Smooth muscle cell (in vitro differentiated cells): ENCODE measurements around the gene HUS1. TPM values are rescaled to one million over a fixed set of nuclear protein-coding genes. Genes with fewer than 3 reads are reported as not detected.
A peak's percentile ranks its signal among the peaks of the same experiment; 100 is the strongest.

Experiments used
- DNase-seq: peaks from one replicate; lab custom pipeline; 2025; ENCODE audit not compliant: unreplicated experiment; lab: John Stamatoyannopoulos, UW
- H2AFZ ChIP-seq: fragments of 200-600 bp; sonication (generic); 2 replicates; pipeline ENCODE4 v1.6.0; 2016; ENCODE audit warnings: antibody characterized with exemption, low read depth, mild to moderate bottlenecking
- H3F3A ChIP-seq: fragments of 200-600 bp; sonication (generic); 2 replicates; pipeline ENCODE4 v1.6.0; 2017; ENCODE audit warnings: antibody characterized with exemption, low read depth
- H3K27ac ChIP-seq: fragments of 200-600 bp; sonication (generic); 2 replicates; pipeline ENCODE4 v1.5.1; 2016; ENCODE audit warnings: low read depth, mild to moderate bottlenecking
- H3K27me3 ChIP-seq: fragments of 200-600 bp; sonication (generic); 2 replicates; pipeline ENCODE4 v1.6.1; 2016; ENCODE audit warnings: low read depth, mild to moderate bottlenecking
- H3K36me3 ChIP-seq: fragments of 200-600 bp; sonication (generic); 2 replicates; pipeline ENCODE4 v1.5.1; 2016; ENCODE audit warnings: low read depth
- H3K4me1 ChIP-seq: fragments of 200-600 bp; sonication (generic); 2 replicates; pipeline ENCODE4 v1.5.1; 2016; ENCODE audit warnings: low read depth
- H3K4me2 ChIP-seq: fragments of 200-600 bp; sonication (generic); 2 replicates; pipeline ENCODE4 v1.6.0; 2016; ENCODE audit warnings: mild to moderate bottlenecking
- H3K4me3 ChIP-seq: fragments of 200-600 bp; sonication (generic); 2 replicates; pipeline ENCODE4 v1.5.1; 2016; ENCODE audit warnings: mild to moderate bottlenecking
- H3K79me2 ChIP-seq: fragments of 200-600 bp; sonication (generic); 2 replicates; pipeline ENCODE4 v1.6.0; 2016; ENCODE audit warnings: low read depth, mild to moderate bottlenecking
- H3K9ac ChIP-seq: fragments of 200-600 bp; sonication (generic); 2 replicates; pipeline ENCODE4 v1.6.0; 2016; ENCODE audit warnings: low read depth
- H3K9me3 ChIP-seq: fragments of 200-600 bp; sonication (generic); replicated peaks from 2 replicates; pipeline ENCODE4 v1.5.1; 2016; ENCODE audit warnings: low read depth
- H4K20me1 ChIP-seq: fragments of 200-600 bp; sonication (generic); 2 replicates; pipeline ENCODE4 v1.6.0; 2016; ENCODE audit warnings: low read depth
- WGBS: methylation state at CpG from one replicate; pipeline ENCODE4 v1.1.7; 2016; ENCODE audit warnings: low lambda C conversion rate; 5-methylcytosine and 5-hydroxymethylcytosine counted together
- polyA plus RNA-seq: library from polyadenylated mRNA; unstranded; fragments of >200 nt; fragmentation: Nextera tagmentation; extraction: Ambion mirVana; gene quantifications from 2 replicates; pipeline ENCODE4 v1.2.1, GENCODE V29; 2016
- total RNA-seq: library from RNA; depleted of rRNA; stranded (reverse); fragments of >200 nt; gene quantifications from 2 replicates; pipeline ENCODE4 v1.2.3, GENCODE V29; 2014
- TF ChIP-seq, protein P1 (sequence below): fragments of 200-600 bp; sonication (generic); IDR thresholded peaks from 2 replicates; pipeline ENCODE4 v1.5.1; 2017; ENCODE audit warnings: borderline replicate concordance, mild to moderate bottlenecking, antibody characterized with exemption; ENCODE audit not compliant: insufficient read depth, poor library complexity, severe bottlenecking

Gene HUS1
- total and polyA plus RNA-seq, 2 experiments from 2014 or later, result 13.2 to 35.8 TPM

DNA sequence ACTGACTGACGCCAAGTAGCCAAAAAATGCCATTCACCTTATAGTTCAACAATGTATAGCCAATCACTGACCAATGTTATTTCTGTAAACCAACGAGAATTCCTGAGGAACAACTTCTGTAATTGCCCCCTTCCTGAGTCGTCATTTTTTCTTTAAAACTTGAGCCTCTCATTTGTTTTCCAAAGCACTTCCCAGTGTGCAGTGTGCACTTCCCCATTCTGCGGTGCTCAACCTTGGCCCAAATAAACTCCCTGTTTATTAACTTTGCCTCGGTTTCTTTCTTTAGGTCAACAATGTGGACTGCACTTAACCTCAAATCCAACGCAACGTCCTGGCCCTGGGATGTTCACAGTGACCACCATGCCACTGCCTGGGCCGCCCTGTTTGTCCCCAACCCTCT lies 46.2 kb downstream of the HUS1 start:
- Histone ChIP-seq H2AFZ (no peak overlapping the region), H3K9me3 (no peaks in the 10 kb centered on the region), H3K36me3 (no peaks in the 10 kb centered on the region), H3K27me3 (no peaks in the 10 kb centered on the region), H3F3A (no peaks in the 10 kb centered on the region), H3K79me2 (no peaks in the 10 kb centered on the region), H4K20me1 (no peaks in the 10 kb centered on the region), H3K9ac (no peak overlapping the region), H3K4me2 (no peak overlapping the region), H3K4me1 (no peaks in the 10 kb centered on the region), H3K27ac (no peak overlapping the region), H3K4me3 (no peak overlapping the region)
- 96% methylated on average over 8 of the region's 8 CpGs for WGBS
- TF ChIP-seq, protein P1, sequence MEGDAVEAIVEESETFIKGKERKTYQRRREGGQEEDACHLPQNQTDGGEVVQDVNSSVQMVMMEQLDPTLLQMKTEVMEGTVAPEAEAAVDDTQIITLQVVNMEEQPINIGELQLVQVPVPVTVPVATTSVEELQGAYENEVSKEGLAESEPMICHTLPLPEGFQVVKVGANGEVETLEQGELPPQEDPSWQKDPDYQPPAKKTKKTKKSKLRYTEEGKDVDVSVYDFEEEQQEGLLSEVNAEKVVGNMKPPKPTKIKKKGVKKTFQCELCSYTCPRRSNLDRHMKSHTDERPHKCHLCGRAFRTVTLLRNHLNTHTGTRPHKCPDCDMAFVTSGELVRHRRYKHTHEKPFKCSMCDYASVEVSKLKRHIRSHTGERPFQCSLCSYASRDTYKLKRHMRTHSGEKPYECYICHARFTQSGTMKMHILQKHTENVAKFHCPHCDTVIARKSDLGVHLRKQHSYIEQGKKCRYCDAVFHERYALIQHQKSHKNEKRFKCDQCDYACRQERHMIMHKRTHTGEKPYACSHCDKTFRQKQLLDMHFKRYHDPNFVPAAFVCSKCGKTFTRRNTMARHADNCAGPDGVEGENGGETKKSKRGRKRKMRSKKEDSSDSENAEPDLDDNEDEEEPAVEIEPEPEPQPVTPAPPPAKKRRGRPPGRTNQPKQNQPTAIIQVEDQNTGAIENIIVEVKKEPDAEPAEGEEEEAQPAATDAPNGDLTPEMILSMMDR, result no peak
- DNase-seq, result no peak

GRCh38 chr7:47932466-47933037 lies 46.9 kb downstream of the HUS1 start:
- Histone ChIP-seq H3K27me3 (no peaks in the 10 kb centered on the region), H3K79me2 (no peaks in the 10 kb centered on the region), H3K4me1 (no peaks in the 10 kb centered on the region), H3K27ac (peak overlapping the region; percentile 71), H3F3A (no peaks in the 10 kb centered on the region), H3K9ac (no peak overlapping the region), H3K36me3 (no peaks in the 10 kb centered on the region), H2AFZ (no peak overlapping the region), H3K4me3 (no peak overlapping the region), H3K4me2 (no peak overlapping the region), H3K9me3 (no peaks in the 10 kb centered on the region), H4K20me1 (no peaks in the 10 kb centered on the region)
- WGBS, result 92% methylated on average over 11 of the region's 11 CpGs
- TF ChIP-seq, protein P1, result no peak
- no peak for DNase-seq

DNA sequence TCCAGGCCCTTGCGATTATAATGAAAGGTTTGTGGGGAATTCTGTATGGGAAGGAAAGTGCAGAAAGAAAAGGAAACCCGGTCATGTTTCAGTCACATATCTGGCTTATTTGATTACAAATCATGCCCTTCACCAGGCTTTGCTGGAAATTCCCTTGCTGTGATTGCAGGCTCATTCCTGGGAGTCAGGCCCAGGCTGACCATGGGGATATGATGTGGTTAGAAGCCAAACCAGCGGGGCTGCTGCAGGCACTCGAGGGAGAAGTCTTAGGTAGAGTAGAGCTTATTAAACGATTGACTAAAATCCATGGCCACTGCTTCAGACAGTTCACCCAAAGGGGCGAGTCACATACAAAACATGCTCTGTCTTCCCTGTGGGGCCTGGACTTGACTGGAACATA lies 47.4 kb downstream of the HUS1 start:
- Histone ChIP-seq H3K9me3 (no peaks in the 10 kb centered on the region), H3F3A (no peaks in the 10 kb centered on the region), H3K4me1 (no peaks in the 10 kb centered on the region), H3K4me3 (no peak overlapping the region), H2AFZ (no peak overlapping the region), H3K79me2 (no peaks in the 10 kb centered on the region), H3K4me2 (no peak overlapping the region), H3K27ac (peak overlapping the region; percentile 71), H3K36me3 (no peaks in the 10 kb centered on the region), H3K27me3 (no peaks in the 10 kb centered on the region), H3K9ac (no peak overlapping the region), H4K20me1 (no peaks in the 10 kb centered on the region)
- WGBS, result 58% methylated on average over 6 of the region's 6 CpGs
- TF ChIP-seq, protein P1, result no peak
- no peak for DNase-seq
